Measurements from ENCODE around the gene FAM156A. TPM values are rescaled to one million over a fixed set of nuclear protein-coding genes. Genes with fewer than 3 reads are reported as not detected.
"Not testable (repeated sequence)": the region's sequence is repeated elsewhere in the genome, so short reads cannot be mapped to it uniquely, and the experiment has no call there.

FAM156A gene
- total RNA-seq, 2 donors from 2014 or later, result 24.8 to 41.5 TPM

GRCh38 chrX:52941728-52942127 lies 16.6 kb downstream of the FAM156A start:
- not testable (repeated sequence) for H3K27ac Mint-ChIP-seq; H3K36me3 Mint-ChIP-seq; H3K9me3 Mint-ChIP-seq; DNase-seq (ENCODE audit: low spot score); H3K4me1 Mint-ChIP-seq (ENCODE audit: low read depth in 2 of 2); H3K27me3 Mint-ChIP-seq; ATAC-seq; H3K4me3 Mint-ChIP-seq

GRCh38 chrX:52940704-52941103 lies 17.6 kb downstream of the FAM156A start:
- not testable (repeated sequence) for ATAC-seq; H3K27me3 Mint-ChIP-seq; H3K4me3 Mint-ChIP-seq; DNase-seq (ENCODE audit: low spot score); H3K9me3 Mint-ChIP-seq; H3K4me1 Mint-ChIP-seq (ENCODE audit: low read depth in 2 of 2); H3K27ac Mint-ChIP-seq; H3K36me3 Mint-ChIP-seq

- peak overlapping the region; percentile 96 to 97 for H3K27ac Mint-ChIP-seq
- H3K36me3 Mint-ChIP-seq; H3K9me3 Mint-ChIP-seq; H3K27me3 Mint-ChIP-seq; DNase-seq (ENCODE audit: low spot score); ATAC-seq: not testable (repeated sequence)
- peak overlapping the region; percentile 95 for H3K4me3 Mint-ChIP-seq
- H3K4me1 Mint-ChIP-seq (ENCODE audit: low read depth in 2 of 2), result peaks cover 6 to 14% of the 10 kb centered on the region in 2 donors
These were observed 22.9 kb downstream of the FAM156A start for GRCh38 chrX:52935470-52935784.

- peak; percentile 97 for DNase-seq (ENCODE audit: low spot score)
- Mint-ChIP-seq H3K4me1 (ENCODE audit: low read depth in 2 of 2) (peaks cover 6 to 14% of the 10 kb centered on the region in 2 donors), H3K4me3 (peak overlapping the region; percentile 95), H3K9me3 (no peaks in the 10 kb centered on the region), H3K27ac (peak overlapping the region; percentile 96 to 97), H3K27me3 (no peaks in the 10 kb centered on the region), H3K36me3 (no peaks in the 10 kb centered on the region)
- peak; percentile 97 to 98 for ATAC-seq
These were observed 23.4 kb downstream of the FAM156A start for GRCh38 chrX:52934704-52935469.

GRCh38 chrX:52933976-52934703 lies 24.2 kb downstream of the FAM156A start:
- DNase-seq (ENCODE audit: low spot score), result no peak

GRCh38 chrX:52933213-52933612 lies 25.1 kb downstream of the FAM156A start:
- H3K9me3 Mint-ChIP-seq, result no peaks in the 10 kb centered on the region
- H3K27me3 Mint-ChIP-seq, result peaks cover 0 to 8% of the 10 kb centered on the region in 2 donors
- H3K4me1 Mint-ChIP-seq (ENCODE audit: low read depth in 2 of 2), result peaks cover 6 to 14% of the 10 kb centered on the region in 2 donors
- ATAC-seq (no peak), DNase-seq (ENCODE audit: low spot score) (no peak)
- no peaks in the 10 kb centered on the region for H3K36me3 Mint-ChIP-seq
- no peak overlapping the region for H3K27ac Mint-ChIP-seq
- no peak overlapping the region for H3K4me3 Mint-ChIP-seq

More at GRCh38 chrX:52933976-52934703, 24.2 kb downstream of the FAM156A start:
- ATAC-seq, result no peak
- peak overlapping the region; percentile 95 for H3K4me3 Mint-ChIP-seq
- H3K27me3 Mint-ChIP-seq, result peaks cover 0 to 4% of the 10 kb centered on the region in 2 donors
- peaks cover 6 to 14% of the 10 kb centered on the region in 2 donors for H3K4me1 Mint-ChIP-seq (ENCODE audit: low read depth in 2 of 2)
- H3K36me3 Mint-ChIP-seq, result no peaks in the 10 kb centered on the region
- no peaks in the 10 kb centered on the region for H3K9me3 Mint-ChIP-seq
- peak overlapping the region; percentile 96 to 97 for H3K27ac Mint-ChIP-seq

- H3K27ac Mint-ChIP-seq; H3K4me3 Mint-ChIP-seq; ATAC-seq; H3K9me3 Mint-ChIP-seq; H3K36me3 Mint-ChIP-seq; DNase-seq (ENCODE audit: low spot score): not testable (repeated sequence)
- peaks cover 1 to 10% of the 10 kb centered on the region in 2 donors for H3K4me1 Mint-ChIP-seq (ENCODE audit: low read depth in 2 of 2)
- H3K27me3 Mint-ChIP-seq, result peaks cover 0 to 18% of the 10 kb centered on the region in 2 donors
These were observed 28.1 kb downstream of the FAM156A start for GRCh38 chrX:52930214-52930613.

GRCh38 chrX:52923781-52924241 lies 34.5 kb downstream of the FAM156A start:
- no peaks in the 10 kb centered on the region for H3K36me3 Mint-ChIP-seq
- DNase-seq (ENCODE audit: low spot score), result no peak

GRCh38 chrX:52914704-52915103 lies 43.6 kb downstream of the FAM156A start:
- not testable (repeated sequence) for DNase-seq (ENCODE audit: low spot score); H3K27me3 Mint-ChIP-seq; ATAC-seq; H3K4me3 Mint-ChIP-seq; H3K9me3 Mint-ChIP-seq; H3K36me3 Mint-ChIP-seq; H3K4me1 Mint-ChIP-seq (ENCODE audit: low read depth in 2 of 2); H3K27ac Mint-ChIP-seq

More at GRCh38 chrX:52923781-52924241, 34.5 kb downstream of the FAM156A start:
- Mint-ChIP-seq H3K4me1 (ENCODE audit: low read depth in 2 of 2) (peaks cover 13 to 14% of the 10 kb centered on the region in 2 donors), H3K27me3 (peaks cover 0 to 13% of the 10 kb centered on the region in 2 donors), H3K27ac (no peak overlapping the region), H3K4me3 (peak overlapping the region; percentile 15), H3K9me3 (no peaks in the 10 kb centered on the region)
- no peak for ATAC-seq

- not testable (repeated sequence) for H3K4me3 Mint-ChIP-seq; H3K27me3 Mint-ChIP-seq; H3K27ac Mint-ChIP-seq; DNase-seq (ENCODE audit: low spot score); H3K4me1 Mint-ChIP-seq (ENCODE audit: low read depth in 2 of 2); H3K9me3 Mint-ChIP-seq; H3K36me3 Mint-ChIP-seq; ATAC-seq
These were observed 44.6 kb downstream of the FAM156A start for GRCh38 chrX:52913681-52914080.

- not testable (repeated sequence) for H3K9me3 Mint-ChIP-seq; H3K4me3 Mint-ChIP-seq; H3K27ac Mint-ChIP-seq; H3K36me3 Mint-ChIP-seq; ATAC-seq; H3K27me3 Mint-ChIP-seq; DNase-seq (ENCODE audit: low spot score); H3K4me1 Mint-ChIP-seq (ENCODE audit: low read depth in 2 of 2)
These were observed 48.9 kb downstream of the FAM156A start for GRCh38 chrX:52909313-52909969.

- not testable (repeated sequence) for H3K9me3 Mint-ChIP-seq; H3K4me3 Mint-ChIP-seq; H3K36me3 Mint-ChIP-seq; DNase-seq (ENCODE audit: low spot score); ATAC-seq; H3K27me3 Mint-ChIP-seq; H3K4me1 Mint-ChIP-seq (ENCODE audit: low read depth in 2 of 2); H3K27ac Mint-ChIP-seq
These were observed 50.4 kb downstream of the FAM156A start for GRCh38 chrX:52907900-52908299.

- ATAC-seq, result not testable (repeated sequence)
These were observed 51.2 kb downstream of the FAM156A start for GRCh38 chrX:52907137-52907536.

GRCh38 chrX:52906072-52906471 lies 52.2 kb downstream of the FAM156A start:
- not testable (repeated sequence) for H3K36me3 Mint-ChIP-seq; H3K4me3 Mint-ChIP-seq; H3K4me1 Mint-ChIP-seq (ENCODE audit: low read depth in 2 of 2); ATAC-seq; H3K27ac Mint-ChIP-seq; DNase-seq (ENCODE audit: low spot score); H3K9me3 Mint-ChIP-seq; H3K27me3 Mint-ChIP-seq

More at GRCh38 chrX:52907137-52907536, 51.2 kb downstream of the FAM156A start:
- H3K4me3 Mint-ChIP-seq; H3K27me3 Mint-ChIP-seq; H3K36me3 Mint-ChIP-seq; H3K4me1 Mint-ChIP-seq (ENCODE audit: low read depth in 2 of 2); H3K27ac Mint-ChIP-seq; DNase-seq (ENCODE audit: low spot score); H3K9me3 Mint-ChIP-seq: not testable (repeated sequence)

All from natural killer cell treated with Interleukin-12 subunit alpha and Interleukin-12 subunit beta and Interleukin-15 and Interleukin-18, amount 100 ng/mL, for 72 hours (primary cell).